Hematopoietic multipotent progenitor cell treated with erythropoietin and hydrocortisone succinate and interleukin-3 and kit ligand, for 8 days (in vitro differentiated cells): ENCODE data around the gene KCNV2.
"Not testable (repeated sequence)": the region's sequence is repeated elsewhere in the genome, so short reads cannot be mapped to it uniquely, and the experiment has no call there.

Source experiments
- DNase-seq: peaks from one replicate; pipeline ENCODE4 v3.0.0-alpha.2; 2015

Gene KCNV2

DNA sequence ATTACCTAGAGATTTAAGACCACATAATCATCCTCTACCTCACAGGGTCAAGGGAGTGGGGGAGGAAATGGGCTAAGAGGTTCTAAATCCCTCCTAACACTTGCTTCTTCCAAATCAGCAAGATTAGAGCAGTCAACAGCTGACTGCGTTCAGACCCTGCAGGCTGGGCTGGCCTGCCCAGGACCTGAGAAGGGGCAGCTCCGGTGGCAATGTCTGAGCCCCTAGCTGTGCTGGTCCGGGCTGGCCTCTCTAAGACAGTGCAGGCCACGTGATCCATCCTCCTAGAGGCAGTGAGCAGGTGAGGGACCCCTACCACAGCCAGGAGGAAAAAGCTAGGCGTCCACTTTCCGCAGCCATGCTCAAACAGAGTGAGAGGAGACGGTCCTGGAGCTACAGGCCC, at the start of gene KCNV2:
TSS of gene KCNV2 (plus strand) at position 126 of the 400 bp plus-strand sequence. CDS start at position 356, 230 bp downstream.
- DNase-seq = no peak

DNA sequence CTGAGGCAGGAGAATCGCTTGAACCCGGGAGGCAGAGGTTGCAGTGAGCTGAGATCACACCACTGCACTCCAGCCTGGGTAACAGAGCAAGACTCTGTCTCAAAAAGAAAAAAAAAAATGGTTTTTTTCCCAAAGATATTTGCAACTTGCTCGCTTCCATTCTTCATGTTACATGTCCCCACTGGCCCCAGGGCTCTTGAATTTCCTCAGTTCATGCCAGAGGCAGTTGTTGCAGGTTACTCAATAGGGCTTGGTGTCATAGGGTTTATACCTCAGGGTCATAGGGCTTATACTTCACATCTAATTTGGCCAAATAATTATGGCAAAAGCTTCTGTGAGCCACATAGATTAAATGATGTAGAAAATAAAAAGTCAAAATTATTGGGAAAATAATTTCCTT, 44.1 kb upstream of the KCNV2 start:
- DNase-seq = no peak

DNA sequence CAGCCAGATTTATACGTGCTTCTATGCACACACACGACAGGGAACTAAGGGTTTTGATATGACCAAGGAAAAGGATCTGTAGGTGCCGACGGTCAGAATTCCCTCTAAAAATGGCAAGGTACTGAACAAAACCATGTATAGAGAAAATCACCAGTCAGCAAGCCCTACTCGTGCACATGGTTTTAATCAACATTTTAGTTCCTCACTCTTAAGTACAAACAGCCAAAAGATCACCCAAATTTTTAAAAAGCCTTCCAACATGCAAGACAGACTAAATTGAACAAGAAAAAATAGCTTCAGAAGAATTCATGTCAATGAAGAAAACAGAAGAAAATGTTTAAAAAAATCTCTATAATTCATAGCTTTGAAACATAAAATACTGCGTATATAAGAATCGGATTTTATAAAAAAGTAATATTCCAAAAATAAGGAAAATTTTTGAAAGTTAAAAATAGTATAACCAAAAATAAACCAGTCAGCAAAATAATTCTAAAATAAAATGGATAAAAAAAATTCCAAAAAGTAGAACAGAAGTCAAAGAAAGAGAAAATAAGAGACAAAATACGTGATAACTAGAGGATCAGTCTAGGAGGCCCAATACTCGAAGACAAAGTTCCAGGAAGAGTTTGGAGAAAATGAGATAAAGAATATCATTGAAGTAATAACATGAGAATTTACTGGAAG, 43.0 kb upstream of the KCNV2 start:
- DNase-seq = no peak

DNA sequence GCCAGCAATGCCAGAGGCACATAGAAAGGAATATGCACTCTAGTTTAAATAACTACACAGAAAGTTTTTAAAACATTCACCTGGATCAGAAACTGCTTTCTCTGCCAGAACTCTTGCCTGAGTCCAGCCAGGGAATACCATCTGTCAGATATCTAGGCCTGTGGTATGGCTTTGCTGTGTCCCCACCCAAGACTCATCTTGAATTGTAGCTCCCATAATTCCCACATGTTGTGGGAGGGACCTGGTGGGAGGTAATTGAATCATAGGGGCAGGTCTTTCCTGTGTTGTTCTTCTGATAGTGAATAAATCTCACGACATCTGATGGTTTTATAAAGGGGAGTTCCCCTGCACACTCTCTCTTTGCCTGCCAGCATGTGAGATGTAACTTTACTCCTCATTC, 41.5 kb upstream of the KCNV2 start:
- no peak for DNase-seq

DNA sequence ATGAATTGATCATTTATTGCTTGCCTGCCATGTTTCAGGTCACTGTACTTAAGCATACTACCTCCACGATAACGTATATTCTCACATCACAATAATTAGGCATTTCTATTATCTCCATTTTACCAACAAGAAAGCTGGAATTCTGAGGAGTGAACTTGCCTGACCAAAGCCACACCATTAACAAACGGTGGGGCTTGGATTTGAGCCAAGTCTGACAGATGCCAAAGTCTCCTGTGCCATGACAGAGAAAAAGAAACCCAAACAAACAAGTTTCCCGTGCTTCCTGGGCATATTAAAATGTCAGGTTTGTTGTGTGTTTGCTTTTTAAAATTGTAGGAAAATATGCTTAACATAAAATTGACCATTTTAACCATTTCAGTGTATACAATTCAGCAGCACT, 40.8 kb upstream of the KCNV2 start:
- DNase-seq = no peak

DNA sequence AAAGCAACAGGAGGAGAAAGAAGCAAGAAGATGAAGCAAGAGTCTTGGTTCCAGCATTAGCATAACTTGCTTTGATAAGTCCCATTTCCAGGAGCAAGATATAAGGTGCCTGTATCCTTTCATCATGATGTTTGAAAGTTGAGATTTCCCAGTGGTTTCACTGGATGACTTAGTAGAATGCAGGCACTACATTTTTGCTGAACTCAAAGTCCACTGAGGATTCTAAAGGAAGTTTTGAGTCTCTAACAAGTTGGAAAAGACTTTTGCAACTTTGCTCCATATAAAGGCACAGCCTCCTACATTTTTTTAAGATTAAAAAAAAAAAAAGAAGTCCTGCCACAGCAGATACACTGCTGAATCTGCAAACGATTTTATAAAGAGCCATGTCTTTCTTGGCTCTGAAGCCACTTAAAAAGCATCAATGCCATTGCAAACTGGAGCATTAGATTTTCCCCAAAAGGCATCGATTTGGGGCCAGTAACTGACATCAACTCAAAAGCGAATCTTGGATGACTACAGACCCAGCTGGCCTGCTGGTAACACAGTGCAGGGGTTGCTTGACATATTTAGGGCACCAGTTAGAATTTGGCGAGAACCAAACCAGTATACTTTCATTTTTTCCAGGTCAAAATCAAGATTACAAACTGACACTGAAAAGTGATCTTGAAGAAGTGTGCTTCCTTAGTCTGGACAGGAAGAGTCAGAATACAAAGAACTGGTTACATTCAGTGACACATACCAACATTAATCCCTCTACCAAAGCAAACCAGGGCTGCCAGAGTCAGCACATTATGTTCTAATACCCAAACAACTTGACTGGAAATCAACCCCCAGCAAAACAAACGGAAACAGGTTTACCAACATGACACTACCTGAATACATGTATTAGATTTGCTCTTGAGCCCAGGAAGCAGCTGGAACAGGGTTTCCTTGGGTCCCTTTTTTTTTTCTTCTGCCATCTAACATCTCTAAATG, 39.1 kb upstream of the KCNV2 start:
- no peak for DNase-seq

DNA sequence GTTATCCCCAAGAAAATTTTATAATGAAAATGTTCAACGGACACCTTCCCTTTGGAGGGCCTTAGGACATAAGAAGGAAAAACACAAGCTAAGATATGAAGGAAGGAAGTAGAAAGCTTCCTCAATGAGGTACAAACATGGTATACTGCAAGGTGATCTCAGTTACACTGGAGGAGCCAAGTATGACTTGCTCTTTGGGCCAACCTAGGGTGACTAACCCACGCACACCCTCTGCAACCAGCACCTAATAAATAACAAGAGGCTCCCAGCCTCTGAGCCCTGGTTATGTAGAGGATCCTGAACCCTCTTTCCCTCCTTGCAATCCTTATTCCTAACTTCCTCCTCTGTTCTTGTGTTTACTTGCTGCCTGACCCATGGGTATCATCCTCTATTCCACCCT, 38.3 kb upstream of the KCNV2 start:
- no peak for DNase-seq

DNA sequence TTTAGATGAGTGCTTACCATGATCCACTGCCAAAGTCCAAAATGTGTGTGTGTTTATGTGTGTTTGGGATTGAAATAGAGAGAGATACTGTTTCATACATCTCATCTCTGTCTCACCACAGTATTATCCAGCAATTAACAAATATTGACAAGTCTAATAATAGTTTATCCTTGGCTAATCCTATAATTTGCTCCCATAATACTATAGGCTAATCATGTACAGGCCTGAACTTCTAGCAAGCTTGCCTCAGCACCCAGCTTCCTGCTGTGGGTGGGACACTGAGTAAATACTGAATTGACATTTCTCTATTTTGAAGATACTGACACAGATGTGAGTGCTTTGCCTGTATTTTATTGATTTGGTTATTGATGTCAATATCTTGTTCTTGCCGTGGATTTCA, 35.3 kb upstream of the KCNV2 start:
- DNase-seq = no peak

DNA sequence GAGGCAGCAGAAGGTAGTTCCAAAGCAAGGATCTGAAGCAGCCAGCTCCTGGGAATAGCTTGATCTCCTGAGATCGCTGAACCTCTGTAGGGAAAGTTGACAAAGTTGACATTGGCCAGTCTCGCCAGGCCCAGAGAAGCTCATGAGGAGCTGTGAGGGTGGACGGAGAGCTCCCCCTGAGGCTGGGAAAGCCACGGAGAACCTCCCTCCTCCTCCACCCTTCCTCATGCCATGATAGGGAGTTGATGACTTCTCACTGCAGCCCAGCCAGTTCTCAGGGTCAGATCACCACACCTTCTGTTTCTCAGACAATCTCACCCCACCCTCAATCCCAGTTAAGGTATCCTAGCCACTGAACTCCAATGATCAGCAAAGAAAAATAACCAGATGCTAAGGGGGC, 30.4 kb upstream of the KCNV2 start:
- no peak for DNase-seq

DNA sequence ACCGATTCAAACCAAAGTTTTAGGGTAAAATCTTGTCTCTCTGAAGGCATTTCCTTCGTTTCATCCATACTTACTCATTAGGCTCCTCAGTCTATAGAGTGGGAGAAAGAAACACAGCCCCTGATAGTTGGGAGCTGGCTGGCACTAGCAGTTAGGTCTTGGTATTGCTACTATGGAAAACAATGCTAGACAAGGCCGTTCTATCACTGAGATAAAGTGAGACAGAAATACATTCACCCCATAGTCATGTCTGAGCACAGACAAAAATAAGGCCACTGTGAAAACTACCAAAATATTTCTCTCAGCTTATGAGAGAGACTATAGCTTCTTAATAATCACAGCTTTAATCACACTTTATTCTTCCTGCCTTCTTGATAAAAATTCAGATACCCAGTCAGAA, 28.7 kb upstream of the KCNV2 start:
- no peak for DNase-seq

DNA sequence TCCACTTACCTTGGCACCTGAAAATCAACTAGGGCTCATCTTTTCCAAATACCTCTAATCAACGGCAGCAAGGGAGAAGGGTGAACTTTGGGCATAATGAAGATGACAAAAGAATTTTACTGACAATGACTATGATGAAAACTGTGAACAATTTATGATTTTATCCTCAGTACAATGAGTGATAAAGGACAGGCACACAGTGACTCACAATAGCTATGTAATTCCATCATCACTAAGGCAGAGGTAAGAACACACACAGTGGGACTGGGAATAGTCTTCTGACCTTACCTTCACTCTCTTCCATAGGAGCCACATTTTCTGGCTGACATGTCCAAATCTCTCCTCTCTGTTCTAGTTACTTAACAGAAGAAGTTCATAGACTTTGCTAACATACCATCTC, 26.1 kb upstream of the KCNV2 start:
- DNase-seq = no peak

DNA sequence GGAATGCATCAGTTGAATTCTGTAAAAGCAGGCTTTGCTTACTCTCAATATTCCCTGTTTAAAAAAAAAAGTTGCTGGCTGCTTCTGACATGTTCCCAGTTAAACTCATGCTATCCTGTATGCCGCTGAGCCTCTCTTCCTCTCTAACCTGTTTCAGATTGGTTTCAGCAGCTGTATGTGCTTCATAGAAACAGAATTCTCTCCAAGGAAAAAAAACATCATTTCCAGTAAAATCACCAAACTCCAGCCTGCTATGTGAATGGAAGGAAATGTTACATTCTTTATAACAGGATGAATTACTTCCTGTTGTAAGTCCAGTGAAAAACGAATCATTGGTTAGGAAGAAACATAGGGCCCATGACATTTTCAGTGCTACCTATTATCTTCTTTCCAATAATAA, 25.7 kb upstream of the KCNV2 start:
- no peak for DNase-seq

DNA sequence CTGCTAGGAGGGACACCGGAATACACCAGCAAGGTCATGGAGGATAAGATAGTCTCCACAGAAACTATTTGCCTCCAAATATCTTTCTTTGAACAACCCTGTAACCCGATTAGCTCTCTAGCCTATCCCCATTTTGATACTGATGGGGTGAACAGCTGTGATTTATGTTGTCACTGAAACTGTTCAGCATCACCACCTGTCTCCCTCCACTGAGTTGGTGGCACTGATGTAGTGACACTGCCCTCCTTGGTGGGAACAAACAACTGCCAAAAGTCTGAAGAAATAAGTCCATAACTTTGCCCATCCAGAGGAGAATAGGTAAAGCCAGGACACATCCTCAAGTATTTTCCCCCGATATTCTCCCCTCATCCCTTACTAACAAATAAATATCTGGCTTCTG, 24.3 kb upstream of the KCNV2 start:
- no peak for DNase-seq

DNA sequence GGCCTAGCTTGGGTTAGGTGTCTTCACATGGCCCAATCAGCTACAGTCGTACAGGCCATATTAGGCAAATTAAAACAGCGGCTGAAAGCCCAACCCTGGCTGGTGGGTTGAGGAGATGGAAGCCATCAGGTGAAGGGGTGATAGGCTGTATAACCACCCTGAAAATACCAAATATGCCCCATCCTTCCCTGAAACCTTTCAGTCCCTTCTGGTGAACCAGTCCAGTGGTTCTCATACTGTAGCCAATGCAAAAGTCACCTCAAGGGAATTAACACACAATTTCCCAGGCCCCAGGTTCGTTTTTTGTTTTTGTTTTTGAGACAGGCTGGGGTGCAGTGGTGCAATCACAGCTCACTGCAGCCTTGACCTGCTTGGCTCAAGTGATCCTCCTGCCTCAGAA, 19.8 kb upstream of the KCNV2 start:
- no peak for DNase-seq

DNA sequence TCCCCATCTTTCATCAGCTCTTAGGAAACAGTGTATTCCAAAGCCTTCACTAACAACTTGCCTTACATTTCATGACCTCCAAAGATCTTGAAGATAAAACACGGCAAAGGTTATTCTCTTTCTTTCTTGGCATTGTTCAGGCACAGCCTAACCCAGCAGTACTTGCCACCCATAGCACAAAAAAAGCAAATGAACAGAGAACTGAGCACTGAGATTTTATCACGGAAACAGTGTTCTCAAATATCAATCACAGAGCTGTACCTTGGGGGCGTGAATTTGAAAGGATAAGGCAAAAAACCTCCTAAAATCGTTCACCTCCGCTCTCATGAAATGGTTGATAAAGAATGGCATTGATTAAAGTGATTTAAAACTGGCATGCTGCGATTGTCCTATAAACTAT, 16.9 kb upstream of the KCNV2 start:
- no peak for DNase-seq

DNA sequence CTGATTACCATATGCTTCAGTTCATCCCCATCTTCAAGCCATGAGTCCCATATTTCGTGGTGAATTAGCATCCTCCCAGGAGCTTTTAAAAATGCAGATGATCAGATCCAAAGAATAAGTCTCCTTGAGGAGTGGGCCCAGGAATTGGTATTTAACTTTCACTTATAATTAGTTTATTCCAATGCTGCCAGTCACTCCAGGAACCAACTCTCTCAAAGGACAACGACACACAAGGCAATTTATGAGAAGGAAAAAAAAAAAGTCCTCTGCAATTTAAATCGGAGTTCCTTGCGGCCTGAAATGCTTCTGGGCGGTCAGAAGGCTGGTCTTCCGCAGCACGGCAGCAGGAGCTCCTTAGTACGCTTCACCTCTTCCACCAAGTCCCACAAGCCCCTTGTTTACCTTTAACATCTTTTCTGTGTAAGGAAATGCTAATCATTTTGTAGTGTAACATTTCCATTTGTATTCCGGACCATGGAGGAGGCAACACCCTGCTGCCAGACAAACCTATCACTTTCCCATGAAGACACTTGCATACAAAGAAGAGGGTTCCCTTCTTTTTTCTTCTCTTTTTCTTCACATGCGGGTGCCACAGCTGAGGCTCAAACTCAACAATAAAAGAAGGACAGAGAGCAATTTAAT, 16.3 kb upstream of the KCNV2 start:
- no peak for DNase-seq

DNA sequence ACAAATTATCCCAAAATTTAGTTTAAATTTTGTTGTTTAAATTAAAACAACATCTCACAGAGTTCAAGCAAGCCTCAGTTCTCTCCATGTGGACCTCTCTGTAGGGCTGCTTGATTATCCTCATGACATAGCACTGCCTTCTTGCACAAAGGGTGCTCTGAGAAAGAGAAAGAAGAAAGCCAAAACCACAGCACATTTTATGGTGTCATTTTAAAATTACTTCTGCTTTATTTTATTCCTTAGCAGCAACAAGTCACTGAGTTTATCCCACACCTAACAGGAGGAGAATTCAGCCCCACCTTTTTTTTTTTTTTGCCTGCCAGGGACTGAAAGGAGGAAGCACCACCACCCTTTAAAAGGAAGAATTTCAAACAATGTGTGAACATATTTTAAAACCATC, 12.8 kb upstream of the KCNV2 start:
- no peak for DNase-seq

DNA sequence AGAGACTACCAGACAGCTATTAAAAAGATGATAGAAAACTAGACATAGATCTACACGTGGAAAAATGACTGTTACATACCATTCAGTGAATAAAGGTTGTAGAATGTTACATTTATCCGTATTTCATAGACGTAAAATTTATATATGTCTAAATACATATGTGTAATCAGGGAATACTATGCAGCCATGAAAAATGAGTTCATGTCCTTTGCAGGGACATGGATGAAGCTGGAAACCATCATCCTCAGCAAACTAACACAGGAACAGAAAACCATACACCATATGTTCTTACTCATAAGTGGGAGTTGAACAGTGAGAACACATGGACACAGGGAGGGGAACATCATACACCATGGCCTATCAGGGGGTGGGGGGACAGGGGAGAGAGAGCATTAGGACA, 10.1 kb upstream of the KCNV2 start:
- DNase-seq = not testable (repeated sequence)

DNA sequence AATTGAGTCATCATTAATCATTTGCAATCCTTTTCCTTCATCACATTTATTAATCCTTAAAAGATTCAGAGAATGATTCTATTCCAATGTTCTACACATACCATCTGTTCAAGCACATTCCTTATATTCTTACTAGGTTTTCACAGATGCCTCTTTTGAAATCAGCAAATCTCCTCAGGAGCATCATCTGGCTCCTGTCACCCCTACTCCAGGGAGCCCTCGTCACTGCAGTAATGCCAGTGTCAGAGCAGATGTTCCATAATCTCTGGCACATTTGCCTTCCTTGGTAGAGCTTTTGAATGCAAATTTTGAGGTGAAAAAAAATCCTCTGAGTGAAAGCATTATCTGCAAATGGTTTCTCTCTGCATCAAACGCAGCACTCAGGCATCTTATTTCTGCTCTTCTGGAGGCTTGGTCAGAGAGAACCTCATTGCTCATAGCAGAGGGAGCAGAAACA, 7.6 kb upstream of the KCNV2 start:
- no peak for DNase-seq

DNA sequence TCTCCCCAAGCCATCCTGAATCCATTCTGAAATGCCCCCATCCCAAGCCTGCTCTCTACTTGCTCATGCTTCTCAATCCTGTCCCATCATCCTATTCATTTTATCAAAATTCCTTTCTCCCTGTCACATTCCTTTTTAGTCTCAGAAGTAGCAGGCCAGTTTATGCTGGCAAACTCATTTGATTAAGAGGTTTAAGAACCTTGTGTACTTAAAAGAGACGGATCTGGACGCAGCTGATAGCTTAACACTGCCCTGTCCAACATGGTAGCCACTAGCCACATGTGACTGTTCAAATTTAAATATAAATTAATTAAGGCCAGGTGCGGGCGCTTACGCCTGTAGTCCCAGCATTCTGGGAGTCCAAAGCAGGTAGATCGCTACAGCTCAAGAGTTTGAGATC, 5.6 kb upstream of the KCNV2 start:
- no peak for DNase-seq

DNA sequence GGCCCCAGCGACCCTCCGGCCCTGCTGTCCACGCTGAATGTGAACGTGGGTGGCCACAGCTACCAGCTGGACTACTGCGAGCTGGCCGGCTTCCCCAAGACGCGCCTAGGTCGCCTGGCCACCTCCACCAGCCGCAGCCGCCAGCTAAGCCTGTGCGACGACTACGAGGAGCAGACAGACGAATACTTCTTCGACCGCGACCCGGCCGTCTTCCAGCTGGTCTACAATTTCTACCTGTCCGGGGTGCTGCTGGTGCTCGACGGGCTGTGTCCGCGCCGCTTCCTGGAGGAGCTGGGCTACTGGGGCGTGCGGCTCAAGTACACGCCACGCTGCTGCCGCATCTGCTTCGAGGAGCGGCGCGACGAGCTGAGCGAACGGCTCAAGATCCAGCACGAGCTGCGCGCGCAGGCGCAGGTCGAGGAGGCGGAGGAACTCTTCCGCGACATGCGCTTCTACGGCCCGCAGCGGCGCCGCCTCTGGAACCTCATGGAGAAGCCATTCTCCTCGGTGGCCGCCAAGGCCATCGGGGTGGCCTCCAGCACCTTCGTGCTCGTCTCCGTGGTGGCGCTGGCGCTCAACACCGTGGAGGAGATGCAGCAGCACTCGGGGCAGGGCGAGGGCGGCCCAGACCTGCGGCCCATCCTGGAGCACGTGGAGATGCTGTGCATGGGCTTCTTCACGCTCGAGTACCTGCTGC, 839 bp downstream of the KCNV2 start:
- DNase-seq = no peak

DNA sequence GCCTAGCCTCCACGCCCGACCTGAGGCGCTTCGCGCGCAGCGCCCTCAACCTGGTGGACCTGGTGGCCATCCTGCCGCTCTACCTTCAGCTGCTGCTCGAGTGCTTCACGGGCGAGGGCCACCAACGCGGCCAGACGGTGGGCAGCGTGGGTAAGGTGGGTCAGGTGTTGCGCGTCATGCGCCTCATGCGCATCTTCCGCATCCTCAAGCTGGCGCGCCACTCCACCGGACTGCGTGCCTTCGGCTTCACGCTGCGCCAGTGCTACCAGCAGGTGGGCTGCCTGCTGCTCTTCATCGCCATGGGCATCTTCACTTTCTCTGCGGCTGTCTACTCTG, 1.4 kb downstream of the KCNV2 start:
- DNase-seq = no peak

DNA sequence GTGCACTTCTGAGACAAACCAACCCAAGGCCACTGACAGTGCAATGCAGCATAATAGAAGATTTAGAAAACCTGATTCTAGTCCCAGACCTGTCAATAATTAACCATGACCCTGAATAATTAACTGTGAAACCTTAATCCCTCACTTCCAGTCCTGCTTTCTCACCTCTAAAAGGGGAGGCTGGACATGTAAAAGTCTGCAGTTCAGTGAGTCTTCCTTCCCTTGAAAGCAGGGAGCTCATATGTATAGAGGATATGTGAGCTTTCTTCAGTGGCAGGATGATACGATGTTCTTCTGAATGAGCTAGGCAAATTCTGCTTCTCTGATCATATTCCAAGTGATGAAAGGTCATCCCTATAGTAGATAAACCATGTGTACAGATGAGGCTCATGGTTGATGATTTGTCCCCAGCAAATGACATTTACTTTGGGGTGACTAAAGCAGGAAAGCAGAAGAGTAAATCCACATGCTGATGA, 2.9 kb downstream of the KCNV2 start:
- DNase-seq = no peak
